ENCODE data around the gene SELENOI.

Gene SELENOI

GRCh38 chr2:26422947-26423629 lies 77.1 kb downstream of the SELENOI start:
- Histone ChIP-seq H4K20me1 (ENCODE audit: control insufficient read depth, insufficient read depth, low read depth, low read length) (peaks cover 1% of the 10 kb centered on the region; the same call in 1 of the 2 replicates), H3K9me2 (replicated peaks; ENCODE audit: control insufficient read depth, low read length) (no peaks in the 10 kb centered on the region), H3F3A (ENCODE audit: control insufficient read depth, insufficient read depth) (no peaks in the 10 kb centered on the region), H3K4me1 (ENCODE audit: control insufficient read depth, low read length) (no peaks in the 10 kb centered on the region), H3K4me2 (ENCODE audit: low read length) (no peak overlapping the region), H3K27ac (ENCODE audit: low read depth, low read length) (no peak overlapping the region), H3K79me2 (ENCODE audit: control insufficient read depth, low read length) (no peaks in the 10 kb centered on the region), H3K27me3 (ENCODE audit: control insufficient read depth, low read length) (peaks cover 4% of the 10 kb centered on the region; the same call in 1 of the 2 replicates), H3K4me3 (ENCODE audit: low read length) (no peak overlapping the region), H3K9me3 (ENCODE audit: control insufficient read depth, insufficient read depth, low read length) (no peaks in the 10 kb centered on the region), H3K36me3 (ENCODE audit: control insufficient read depth, low read length) (no peaks in the 10 kb centered on the region)
- TF ChIP-seq EZH2phosphoT487 (IDR thresholded peaks at IDR 0.05; ENCODE audit: borderline replicate concordance, low read length) = no peak

GRCh38 chr2:26423750-26424149 lies 77.8 kb downstream of the SELENOI start:
- Histone ChIP-seq H3F3A (ENCODE audit: control insufficient read depth, insufficient read depth) (no peaks in the 10 kb centered on the region), H3K36me3 (ENCODE audit: control insufficient read depth, low read length) (no peaks in the 10 kb centered on the region), H3K4me3 (ENCODE audit: low read length) (no peak overlapping the region), H3K9me3 (ENCODE audit: control insufficient read depth, insufficient read depth, low read length) (no peaks in the 10 kb centered on the region), H3K4me2 (ENCODE audit: low read length) (no peak overlapping the region), H3K27me3 (ENCODE audit: control insufficient read depth, low read length) (peaks cover 4% of the 10 kb centered on the region; the same call in 1 of the 2 replicates), H3K27ac (ENCODE audit: low read depth, low read length) (no peak overlapping the region), H3K79me2 (ENCODE audit: control insufficient read depth, low read length) (no peaks in the 10 kb centered on the region), H3K9me2 (replicated peaks; ENCODE audit: control insufficient read depth, low read length) (no peaks in the 10 kb centered on the region), H4K20me1 (ENCODE audit: control insufficient read depth, insufficient read depth, low read depth, low read length) (no peaks in the 10 kb centered on the region), H3K4me1 (ENCODE audit: control insufficient read depth, low read length) (no peaks in the 10 kb centered on the region)
- no peak for TF ChIP-seq CTCF (IDR thresholded peaks at IDR 0.05; ENCODE audit: low read depth, low read length, poor library complexity, severe bottlenecking)
- TF ChIP-seq EZH2phosphoT487 (IDR thresholded peaks at IDR 0.05; ENCODE audit: borderline replicate concordance, low read length) = no peak

GRCh38 chr2:26424221-26424620 lies 78.3 kb downstream of the SELENOI start:
- H3K9me2 ChIP-seq (replicated peaks; ENCODE audit: control insufficient read depth, low read length) = no peaks in the 10 kb centered on the region
- no peaks in the 10 kb centered on the region for H3K4me1 ChIP-seq (ENCODE audit: control insufficient read depth, low read length)
- H3K27ac ChIP-seq (ENCODE audit: low read depth, low read length) = no peak overlapping the region
- TF ChIP-seq EZH2phosphoT487 (IDR thresholded peaks at IDR 0.05; ENCODE audit: borderline replicate concordance, low read length) (no peak), CTCF (IDR thresholded peaks at IDR 0.05; ENCODE audit: low read depth, low read length, poor library complexity, severe bottlenecking) (no peak)
- H3K36me3 ChIP-seq (ENCODE audit: control insufficient read depth, low read length) = no peaks in the 10 kb centered on the region
- H3K9me3 ChIP-seq (ENCODE audit: control insufficient read depth, insufficient read depth, low read length) = no peaks in the 10 kb centered on the region
- H3K4me2 ChIP-seq (ENCODE audit: low read length) = no peak overlapping the region
- H3F3A ChIP-seq (ENCODE audit: control insufficient read depth, insufficient read depth) = no peaks in the 10 kb centered on the region
- H4K20me1 ChIP-seq (ENCODE audit: control insufficient read depth, insufficient read depth, low read depth, low read length) = no peaks in the 10 kb centered on the region
- no peaks in the 10 kb centered on the region for H3K79me2 ChIP-seq (ENCODE audit: control insufficient read depth, low read length)
- peaks cover 4% of the 10 kb centered on the region; the same call in 1 of the 2 replicates for H3K27me3 ChIP-seq (ENCODE audit: control insufficient read depth, low read length)
- H3K4me3 ChIP-seq (ENCODE audit: low read length) = no peak overlapping the region

- H4K20me1 ChIP-seq (ENCODE audit: control insufficient read depth, insufficient read depth, low read depth, low read length) = no peaks in the 10 kb centered on the region
- H3K4me2 ChIP-seq (ENCODE audit: low read length) = no peak overlapping the region
- H3K9me3 ChIP-seq (ENCODE audit: control insufficient read depth, insufficient read depth, low read length) = no peaks in the 10 kb centered on the region
- H3K27me3 ChIP-seq (ENCODE audit: control insufficient read depth, low read length) = peaks cover 8% of the 10 kb centered on the region; the same call in 1 of the 2 replicates
- H3F3A ChIP-seq (ENCODE audit: control insufficient read depth, insufficient read depth) = no peaks in the 10 kb centered on the region
- H3K36me3 ChIP-seq (ENCODE audit: control insufficient read depth, low read length) = no peaks in the 10 kb centered on the region
- no peaks in the 10 kb centered on the region for H3K4me1 ChIP-seq (ENCODE audit: control insufficient read depth, low read length)
- TF ChIP-seq EZH2phosphoT487 (IDR thresholded peaks at IDR 0.05; ENCODE audit: borderline replicate concordance, low read length) (no peak), CTCF (IDR thresholded peaks at IDR 0.05; ENCODE audit: low read depth, low read length, poor library complexity, severe bottlenecking) (no peak)
- H3K4me3 ChIP-seq (ENCODE audit: low read length) = no peak overlapping the region
- H3K9me2 ChIP-seq (replicated peaks; ENCODE audit: control insufficient read depth, low read length) = no peaks in the 10 kb centered on the region
- no peak overlapping the region for H3K27ac ChIP-seq (ENCODE audit: low read depth, low read length)
- no peaks in the 10 kb centered on the region for H3K79me2 ChIP-seq (ENCODE audit: control insufficient read depth, low read length)
Measured at GRCh38 chr2:26428846-26429245, 82.9 kb downstream of the SELENOI start.

Data from DOHH2 (cell line).